HCT116 (cell line): Measurements from ENCODE around the gene IQCC. TPM values are rescaled to one million over a fixed set of nuclear protein-coding genes. Genes with fewer than 3 reads are reported as not detected.

Experiments
- ATAC-seq: fragments of 200-7000 bp; cut with Tn5 transposase; 2 replicates; pipeline ENCODE4 v1.9.1; 2020; ENCODE audit warnings: mild to moderate bottlenecking, moderate library complexity
- BruUV-seq: library from RNA; stranded (reverse); fragments of 400-500 nt; replicated peaks from 2 replicates; lab custom pipeline; 2021; lab: Mats Ljungman, UMichigan
- CTCF ChIA-PET: fragments of 300-600 bp; sonication (Branson Sonifier 250); formaldehyde crosslinking; loops from one replicate; lab custom pipeline; 2021; ENCODE audit warnings: antibody characterized with exemption; lab: Charles Lee
- POLR2A ChIA-PET: fragments of 300-600, 350-600 bp; sonication (Branson Sonifier 250); formaldehyde crosslinking; loops from one replicate; lab custom pipeline; 2021; ENCODE audit warnings: antibody characterized with exemption; lab: Charles Lee
- RAD21 ChIA-PET, 2 experiments: fragments of 300-600 bp; sonication (Branson Sonifier 250); formaldehyde crosslinking; loops; one replicate each; lab custom pipeline; 2023; ENCODE audit warnings: low total read pairs in 2 of 2; ENCODE audit not compliant: uncharacterized antibody in 2 of 2, unreplicated experiment in 2 of 2, low non-redundant PET in 1 of 2; lab: Charles Lee
- DNase-seq: peaks from one replicate; pipeline ENCODE4 v3.0.0-alpha.2; 2010; ENCODE audit warnings: low read depth, low spot score
- H2AFZ ChIP-seq: fragments of 200-600 bp; shearing (Covaris generic), sonication (generic); 2 replicates; pipeline ENCODE4 v1.6.1; 2017; ENCODE audit warnings: low read depth, mixed run types, mixed read lengths, antibody characterized with exemption, low read length; ENCODE audit not compliant: poor library complexity, severe bottlenecking
- H3K27ac ChIP-seq: 2 replicates; pipeline ENCODE4 v1.5.1; 2012; ENCODE audit warnings: low read depth, low read length
- H3K27me3 ChIP-seq: fragments of 200-600 bp; sonication (generic); 2 replicates; pipeline ENCODE4 v1.6.1; 2016; ENCODE audit warnings: mixed run types, low read length, mixed read lengths; ENCODE audit not compliant: insufficient read depth
- H3K36me3 ChIP-seq, 2 experiments: fragments of 200-500 bp in 1 of 2; fragments of 200-600 bp in 1 of 2; sonication (Bioruptor generic) in 1 of 2; sonication (generic) in 1 of 2; 2 replicates each; pipeline versions ENCODE4 v1.5.1 to v1.6.1; 2014 to 2016; ENCODE audit warnings: low read length in 2 of 2, inconsistent platforms in 1 of 2, mixed read lengths in 1 of 2, mixed run types in 1 of 2; ENCODE audit not compliant: insufficient read depth in 2 of 2, control insufficient read depth in 1 of 2
- H3K4me1 ChIP-seq, 2 experiments: fragments of 200-600 bp in 1 of 2; sonication (generic) in 1 of 2; 2 replicates each; pipeline versions ENCODE4 v1.5.1 to v1.6.1; 2012 to 2017; ENCODE audit warnings: low read length in 2 of 2, inconsistent platforms in 1 of 2, mild to moderate bottlenecking in 1 of 2, mixed read lengths in 1 of 2, mixed run types in 1 of 2, moderate library complexity in 1 of 2; ENCODE audit not compliant: insufficient read depth in 2 of 2, control insufficient read depth in 1 of 2
- H3K4me2 ChIP-seq: fragments of 200-600 bp; sonication (generic); 2 replicates; pipeline ENCODE4 v1.6.1; 2017; ENCODE audit warnings: mixed run types, low read length, mixed read lengths
- H3K4me3 ChIP-seq, 2 experiments: fragments of 200-600 bp in 1 of 2; sonication (generic) in 1 of 2; replicated peaks in 1 of 2; 2 replicates each; pipeline ENCODE4 v1.5.1; 2011 to 2016; ENCODE audit warnings: low read length in 2 of 2, control low read depth in 1 of 2, low read depth in 1 of 2, mild to moderate bottlenecking in 1 of 2, mixed read lengths in 1 of 2, mixed run types in 1 of 2
- H3K79me2 ChIP-seq: fragments of 200-600 bp; sonication (generic); 2 replicates; pipeline ENCODE4 v1.6.1; 2017; ENCODE audit warnings: mild to moderate bottlenecking, mixed run types, low read length, moderate library complexity, mixed read lengths; ENCODE audit not compliant: insufficient read depth
- H3K9ac ChIP-seq: fragments of 200-600 bp; sonication (generic); 2 replicates; pipeline ENCODE4 v1.6.1; 2016; ENCODE audit warnings: low read length, mixed read lengths
- H3K9me2 ChIP-seq: fragments of 200-600 bp; sonication (generic), shearing (Covaris generic); 2 replicates; pipeline ENCODE4 v1.6.1; 2017; ENCODE audit warnings: mixed run types, mild to moderate bottlenecking, moderate library complexity; ENCODE audit not compliant: insufficient read depth
- H3K9me3 ChIP-seq, 2 experiments: fragments of 200-500 bp in 1 of 2; fragments of 200-600 bp in 1 of 2; sonication (Bioruptor generic) in 1 of 2; sonication (generic) in 1 of 2; 2 replicates each; pipeline ENCODE4 v1.6.1; 2014 to 2017; ENCODE audit warnings: low read length in 2 of 2, mixed read lengths in 2 of 2, inconsistent platforms in 1 of 2, low read depth in 1 of 2, mild to moderate bottlenecking in 1 of 2, mixed run types in 1 of 2, moderate library complexity in 1 of 2; ENCODE audit not compliant: control insufficient read depth in 1 of 2, insufficient read depth in 1 of 2
- H4K20me1 ChIP-seq: fragments of 200-600 bp; sonication (generic), shearing (Covaris generic); 2 replicates; pipeline ENCODE4 v1.6.1; 2017; ENCODE audit warnings: mixed run types, mild to moderate bottlenecking, moderate library complexity; ENCODE audit not compliant: insufficient read depth
- CBX3 ChIP-seq: IDR thresholded peaks from 2 replicates; pipeline ENCODE4 v1.6.1; 2012; ENCODE audit warnings: low read depth
- EGR1 ChIP-seq: IDR thresholded peaks from 2 replicates; pipeline ENCODE4 v1.6.1; 2012; ENCODE audit warnings: low read depth
- ELF1 ChIP-seq: IDR thresholded peaks from 2 replicates; pipeline ENCODE4 v1.6.1; 2012; ENCODE audit warnings: low read depth, borderline replicate concordance
- EZH2 ChIP-seq: fragments of 200-600 bp; sonication (generic); IDR thresholded peaks from 2 replicates; pipeline ENCODE4 v1.6.1; 2017; ENCODE audit warnings: antibody characterized with exemption, mixed run types
- EZH2phosphoT487 ChIP-seq: fragments of 200-600 bp; IDR thresholded peaks from 2 replicates; pipeline ENCODE4 v1.6.1; 2018; ENCODE audit warnings: antibody characterized with exemption, borderline replicate concordance
- FOSL1 ChIP-seq: IDR thresholded peaks from 2 replicates; pipeline ENCODE4 v1.6.1; 2012; ENCODE audit warnings: low read depth
- JUND ChIP-seq: IDR thresholded peaks from 2 replicates; pipeline ENCODE4 v1.6.1; 2012
- POLR2A ChIP-seq: IDR thresholded peaks from 2 replicates; pipeline ENCODE4 v1.7.0; 2011; ENCODE audit warnings: borderline replicate concordance; ENCODE audit not compliant: insufficient read depth, insufficient read length; ENCODE audit errors: extremely low read depth
- POLR2AphosphoS5 ChIP-seq: IDR thresholded peaks from 2 replicates; pipeline ENCODE4 v1.6.1; 2011; ENCODE audit warnings: mild to moderate bottlenecking, low read depth, low read length, moderate library complexity
- SP1 ChIP-seq: IDR thresholded peaks from 2 replicates; pipeline ENCODE4 v1.6.1; 2012; ENCODE audit warnings: low read depth
- SRF ChIP-seq: IDR thresholded peaks from 2 replicates; pipeline ENCODE4 v1.6.1; 2012; ENCODE audit warnings: low read depth
- YY1 ChIP-seq: IDR thresholded peaks from 2 replicates; pipeline ENCODE4 v1.6.1; 2011; ENCODE audit warnings: low read length, low read depth, moderate library complexity, mild to moderate bottlenecking; ENCODE audit not compliant: insufficient replicate concordance; ENCODE audit errors: extremely low read depth
- ZNF274 ChIP-seq: fragments of 200-500 bp; sonication (Bioruptor generic); IDR thresholded peaks from 2 replicates; pipeline ENCODE4 v1.6.1; 2014; ENCODE audit warnings: mild to moderate bottlenecking, low read depth, low read length, inconsistent platforms
- intact Hi-C: fragments of 100-400 bp; cut with micrococcal nuclease; formaldehyde crosslinking; loops from 2 replicates; pipeline ENCODE4 v1.10.0; 2022
- total RNA-seq: library from RNA; stranded (reverse); gene quantifications from one replicate; pipeline ENCODE4 v1.2.1, GENCODE V29; 2021; ENCODE audit not compliant: unreplicated experiment
- TF ChIP-seq, protein P1 (sequence below): IDR thresholded peaks from 2 replicates; pipeline ENCODE4 v1.6.1; 2012
- TF ChIP-seq, protein P2 (sequence below), 3 experiments: fragments of 200-600 bp in 1 of 3; sonication (generic) in 1 of 3; IDR thresholded peaks in 2 of 3; conservative IDR thresholded peaks in 1 of 3; 2 replicates each; pipeline ENCODE4 v1.5.1; 2012 to 2017; ENCODE audit warnings: low read depth in 2 of 3, low read length in 2 of 3, antibody characterized with exemption in 1 of 3, borderline replicate concordance in 1 of 3, control low read depth in 1 of 3, mild to moderate bottlenecking in 1 of 3, mixed read lengths in 1 of 3, mixed run types in 1 of 3, moderate library complexity in 1 of 3; ENCODE audit not compliant: insufficient read depth in 1 of 3
- TF ChIP-seq, protein P3 (sequence below): IDR thresholded peaks from 2 replicates; pipeline ENCODE4 v1.6.1; 2012; ENCODE audit warnings: low read depth
- TF ChIP-seq, protein P4 (sequence below): IDR thresholded peaks from 2 replicates; pipeline ENCODE4 v1.6.1; 2012

IQCC gene
- total RNA-seq, 1 experiment from 2014 or later, result 4.7 TPM

DNA sequence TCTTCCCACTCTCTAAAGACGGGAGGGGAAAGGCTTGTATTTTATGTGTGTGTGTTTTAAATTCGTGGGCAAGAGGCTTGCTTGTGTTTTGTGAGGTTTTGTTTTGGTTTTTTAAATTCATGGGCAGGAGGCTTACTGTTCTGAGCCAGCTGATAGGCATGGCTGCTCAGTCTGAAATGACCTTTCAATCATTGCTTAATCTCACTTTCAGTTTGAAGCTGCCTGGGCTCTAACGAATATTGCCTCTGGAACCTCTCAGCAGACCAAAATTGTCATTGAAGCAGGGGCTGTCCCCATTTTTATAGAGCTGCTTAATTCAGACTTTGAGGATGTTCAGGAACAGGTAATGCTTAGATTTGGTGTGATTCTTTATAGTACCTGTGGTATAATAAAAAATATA, 46.3 kb upstream of the IQCC start:
- ATAC-seq, result no peak
- Histone ChIP-seq H3K9me3 (no peaks in the 10 kb centered on the region), H3K36me3 (peaks cover 35 to 69% of the 10 kb centered on the region in 2 experiments), H3K79me2 (peaks cover 3% of the 10 kb centered on the region; the same call in 1 of the 2 replicates)
- no TSS peak for BruUV-seq
- POLR2A ChIA-PET, result no interaction called here
- TF ChIP-seq, protein P1, sequence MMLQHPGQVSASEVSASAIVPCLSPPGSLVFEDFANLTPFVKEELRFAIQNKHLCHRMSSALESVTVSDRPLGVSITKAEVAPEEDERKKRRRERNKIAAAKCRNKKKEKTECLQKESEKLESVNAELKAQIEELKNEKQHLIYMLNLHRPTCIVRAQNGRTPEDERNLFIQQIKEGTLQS, result no peak
- no peak for TF ChIP-seq ZNF274
- no peak for TF ChIP-seq EGR1
- no peak for TF ChIP-seq SP1
- no peak for TF ChIP-seq ELF1
- TF ChIP-seq, protein P2, sequence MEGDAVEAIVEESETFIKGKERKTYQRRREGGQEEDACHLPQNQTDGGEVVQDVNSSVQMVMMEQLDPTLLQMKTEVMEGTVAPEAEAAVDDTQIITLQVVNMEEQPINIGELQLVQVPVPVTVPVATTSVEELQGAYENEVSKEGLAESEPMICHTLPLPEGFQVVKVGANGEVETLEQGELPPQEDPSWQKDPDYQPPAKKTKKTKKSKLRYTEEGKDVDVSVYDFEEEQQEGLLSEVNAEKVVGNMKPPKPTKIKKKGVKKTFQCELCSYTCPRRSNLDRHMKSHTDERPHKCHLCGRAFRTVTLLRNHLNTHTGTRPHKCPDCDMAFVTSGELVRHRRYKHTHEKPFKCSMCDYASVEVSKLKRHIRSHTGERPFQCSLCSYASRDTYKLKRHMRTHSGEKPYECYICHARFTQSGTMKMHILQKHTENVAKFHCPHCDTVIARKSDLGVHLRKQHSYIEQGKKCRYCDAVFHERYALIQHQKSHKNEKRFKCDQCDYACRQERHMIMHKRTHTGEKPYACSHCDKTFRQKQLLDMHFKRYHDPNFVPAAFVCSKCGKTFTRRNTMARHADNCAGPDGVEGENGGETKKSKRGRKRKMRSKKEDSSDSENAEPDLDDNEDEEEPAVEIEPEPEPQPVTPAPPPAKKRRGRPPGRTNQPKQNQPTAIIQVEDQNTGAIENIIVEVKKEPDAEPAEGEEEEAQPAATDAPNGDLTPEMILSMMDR (IDR thresholded peaks at IDR 0.05 in 2 of 3, conservative IDR thresholded peaks at IDR 0.05 in 1 of 3; ENCODE audit: borderline replicate concordance in 1 of 3, insufficient read depth in 1 of 3, low read depth in 2 of 3, low read length in 2 of 3), result no peak
- no peak for TF ChIP-seq EZH2phosphoT487
- TF ChIP-seq EZH2, result no peak
- no peak for TF ChIP-seq SRF
- TF ChIP-seq YY1, result no peak
- TF ChIP-seq POLR2A, result no peak
- TF ChIP-seq FOSL1, result no peak
- TF ChIP-seq, protein P3, sequence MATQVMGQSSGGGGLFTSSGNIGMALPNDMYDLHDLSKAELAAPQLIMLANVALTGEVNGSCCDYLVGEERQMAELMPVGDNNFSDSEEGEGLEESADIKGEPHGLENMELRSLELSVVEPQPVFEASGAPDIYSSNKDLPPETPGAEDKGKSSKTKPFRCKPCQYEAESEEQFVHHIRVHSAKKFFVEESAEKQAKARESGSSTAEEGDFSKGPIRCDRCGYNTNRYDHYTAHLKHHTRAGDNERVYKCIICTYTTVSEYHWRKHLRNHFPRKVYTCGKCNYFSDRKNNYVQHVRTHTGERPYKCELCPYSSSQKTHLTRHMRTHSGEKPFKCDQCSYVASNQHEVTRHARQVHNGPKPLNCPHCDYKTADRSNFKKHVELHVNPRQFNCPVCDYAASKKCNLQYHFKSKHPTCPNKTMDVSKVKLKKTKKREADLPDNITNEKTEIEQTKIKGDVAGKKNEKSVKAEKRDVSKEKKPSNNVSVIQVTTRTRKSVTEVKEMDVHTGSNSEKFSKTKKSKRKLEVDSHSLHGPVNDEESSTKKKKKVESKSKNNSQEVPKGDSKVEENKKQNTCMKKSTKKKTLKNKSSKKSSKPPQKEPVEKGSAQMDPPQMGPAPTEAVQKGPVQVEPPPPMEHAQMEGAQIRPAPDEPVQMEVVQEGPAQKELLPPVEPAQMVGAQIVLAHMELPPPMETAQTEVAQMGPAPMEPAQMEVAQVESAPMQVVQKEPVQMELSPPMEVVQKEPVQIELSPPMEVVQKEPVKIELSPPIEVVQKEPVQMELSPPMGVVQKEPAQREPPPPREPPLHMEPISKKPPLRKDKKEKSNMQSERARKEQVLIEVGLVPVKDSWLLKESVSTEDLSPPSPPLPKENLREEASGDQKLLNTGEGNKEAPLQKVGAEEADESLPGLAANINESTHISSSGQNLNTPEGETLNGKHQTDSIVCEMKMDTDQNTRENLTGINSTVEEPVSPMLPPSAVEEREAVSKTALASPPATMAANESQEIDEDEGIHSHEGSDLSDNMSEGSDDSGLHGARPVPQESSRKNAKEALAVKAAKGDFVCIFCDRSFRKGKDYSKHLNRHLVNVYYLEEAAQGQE, result no peak
- TF ChIP-seq, protein P4, sequence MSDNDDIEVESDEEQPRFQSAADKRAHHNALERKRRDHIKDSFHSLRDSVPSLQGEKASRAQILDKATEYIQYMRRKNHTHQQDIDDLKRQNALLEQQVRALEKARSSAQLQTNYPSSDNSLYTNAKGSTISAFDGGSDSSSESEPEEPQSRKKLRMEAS, result no peak
- no peak for TF ChIP-seq JUND
- TF ChIP-seq POLR2AphosphoS5, result no peak
- no peak for TF ChIP-seq CBX3
- TF ChIP-seq, all 23 proteins: peak for 0
- Histone ChIP-seq H3K4me3 (no peak overlapping the region), H3K4me1 (no peaks in the 10 kb centered on the region), H3K9ac (no peak overlapping the region), H3K27ac (no peak overlapping the region), H3K27me3 (no peaks in the 10 kb centered on the region), H3K9me2 (no peaks in the 10 kb centered on the region), H2AFZ (no peak overlapping the region), H3K4me2 (no peak overlapping the region), H4K20me1 (0 out of 2 replicates have a peak, but pooled peaks cover 3% of the 10 kb centered on the region)
- ChIA-PET RAD21 (no interaction called here), CTCF (no interaction called here)
- no peak for DNase-seq
- intact Hi-C loops, result no loop called here
